ENCODE measurements around the gene CALHM2.

CALHM2 gene

DNA sequence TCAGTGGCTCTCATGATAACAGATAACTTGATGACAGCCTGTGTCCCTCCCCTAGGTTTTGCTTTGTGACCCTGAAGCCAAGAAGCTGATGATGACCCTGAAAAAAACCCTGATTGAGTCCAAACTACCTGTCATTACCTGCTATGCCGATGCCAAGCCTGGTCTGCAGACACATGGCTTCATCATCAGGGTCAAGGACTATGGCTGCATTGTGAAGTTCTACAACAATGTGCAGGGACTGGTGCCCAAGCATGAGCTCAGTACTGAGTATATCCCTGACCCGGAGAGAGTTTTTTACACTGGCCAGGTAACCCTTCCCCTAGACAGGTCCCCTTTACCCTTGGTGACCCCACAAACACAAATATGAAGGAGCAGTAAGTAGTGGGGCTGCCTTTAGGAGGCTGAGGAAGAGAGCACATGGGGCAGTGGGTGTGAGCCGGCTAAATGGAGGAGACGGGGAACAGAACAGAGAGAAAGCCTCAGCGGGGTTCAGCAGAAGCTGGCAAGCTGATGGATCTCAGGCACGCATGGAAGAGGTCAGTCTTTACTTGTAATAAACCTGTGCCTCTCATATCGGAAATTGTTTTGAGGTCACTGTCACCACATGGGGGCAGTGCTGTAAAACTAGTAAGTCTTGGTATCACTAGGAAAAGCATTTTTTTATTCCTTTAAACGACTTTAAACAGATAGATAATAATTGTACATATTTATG, 35.6 kb downstream of the CALHM2 start:
- DNase-seq (ENCODE audit: low read depth) = no peak

DNA sequence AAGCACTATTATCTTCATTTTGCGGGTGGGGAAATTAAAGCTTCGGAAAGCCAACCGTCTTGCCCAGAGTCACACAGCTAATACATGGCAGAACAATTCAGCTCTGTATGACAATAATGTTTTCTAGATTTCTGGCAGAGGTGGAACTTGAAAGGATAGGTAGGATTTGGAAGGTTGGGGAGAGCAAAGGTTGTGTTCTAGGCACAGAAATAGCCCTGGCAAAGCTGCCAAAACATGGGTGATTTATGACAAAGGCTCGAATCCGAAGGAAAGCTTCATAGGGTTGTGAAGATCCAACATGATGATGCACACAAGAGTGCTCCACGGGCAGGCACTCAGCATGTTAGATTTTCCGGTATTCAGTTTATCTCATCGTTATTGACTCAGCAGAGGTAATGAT, 36.6 kb downstream of the CALHM2 start:
- DNase-seq (ENCODE audit: low read depth) = no peak

DNA sequence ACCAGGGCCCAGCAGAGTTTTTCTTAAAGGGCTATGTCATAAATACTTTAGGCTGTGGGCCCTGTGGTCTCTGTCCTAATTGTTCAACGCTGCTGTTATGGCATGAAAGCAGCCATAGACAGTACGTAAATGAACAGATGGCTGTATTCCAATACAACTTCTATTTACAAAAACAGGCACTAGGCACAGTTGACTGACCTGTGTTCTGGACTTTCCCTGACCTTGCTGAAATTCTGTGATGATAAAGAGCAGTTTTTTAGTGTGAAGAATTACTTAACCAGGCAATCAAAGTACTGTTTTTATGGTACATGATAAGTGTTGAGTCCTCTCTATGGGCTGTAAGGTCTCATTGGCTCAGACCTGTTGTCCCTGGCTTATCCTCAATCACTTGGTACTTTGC, 38.6 kb downstream of the CALHM2 start:
- no peak for DNase-seq (ENCODE audit: low read depth)

DNA sequence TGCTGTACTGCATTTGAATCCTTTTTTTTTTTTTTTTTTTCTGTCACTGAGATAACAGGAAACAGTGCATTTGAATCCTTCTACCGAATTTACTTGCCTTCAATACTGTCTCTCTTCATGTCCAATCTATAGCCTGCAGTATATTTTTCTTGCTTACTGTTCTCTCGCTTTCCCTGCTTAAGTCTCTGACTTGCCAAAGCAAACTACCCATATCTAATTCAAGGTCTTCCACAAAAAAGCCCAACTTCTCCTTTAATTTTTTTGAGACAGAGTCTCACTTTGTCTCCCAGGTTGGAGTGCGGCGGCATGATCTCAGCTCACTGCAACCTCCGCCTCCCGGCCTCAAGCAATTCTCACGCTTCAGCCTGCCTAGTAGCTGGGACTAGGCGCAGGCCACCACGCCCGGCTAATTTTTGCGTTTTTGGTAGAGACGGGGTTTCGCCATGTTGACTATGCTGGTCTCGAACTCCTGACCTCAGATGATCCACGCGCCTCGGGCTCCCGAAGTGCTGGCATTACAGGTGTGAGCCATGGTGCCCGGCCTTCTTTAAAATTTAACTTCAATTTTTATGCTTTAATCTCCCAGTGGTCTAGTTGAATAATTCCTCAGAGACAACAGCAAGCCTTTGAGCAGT, 54.9 kb downstream of the CALHM2 start:
- DNase-seq (ENCODE audit: low read depth) = no peak

DNA sequence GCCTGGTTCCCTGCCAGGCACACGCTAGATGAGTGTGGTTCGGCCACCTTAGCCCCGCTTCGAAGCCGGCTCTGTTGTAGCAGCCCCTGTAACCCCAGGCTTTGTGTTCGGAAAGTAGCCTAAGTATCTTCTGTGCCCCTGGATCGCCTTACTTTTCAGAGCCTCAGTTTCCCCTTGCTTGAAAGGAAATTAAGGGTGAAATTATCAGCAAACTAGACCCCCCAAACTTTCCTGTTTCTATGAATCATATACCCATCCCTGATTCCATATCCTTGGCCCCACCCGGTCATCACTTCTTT, 55.4 kb downstream of the CALHM2 start:
- no peak for DNase-seq (ENCODE audit: low read depth)
